Keratinocyte (primary cell): ENCODE data around the gene SERTAD1. TPM values are rescaled to one million over a fixed set of nuclear protein-coding genes. Genes with fewer than 3 reads are reported as not detected.

Experiments
- DNase-seq: peaks from one replicate; pipeline ENCODE4 v3.0.0-alpha.2; 2011; ENCODE audit warnings: low read depth, missing footprints, low spot score
- FAIRE-seq: peaks from 2 replicates; lab custom pipeline; 2011; peaks lifted over from hg19 to GRCh38; lab: Jason Lieb, UNC
- H2AFZ ChIP-seq: 2 replicates; pipeline ENCODE4 v1.6.0; 2012; ENCODE audit warnings: low read length, control low read depth, inconsistent platforms; ENCODE audit not compliant: control insufficient read depth
- H3K27ac ChIP-seq: 2 replicates; pipeline ENCODE4 v1.5.1; 2011; ENCODE audit warnings: low read length; ENCODE audit not compliant: control insufficient read depth, insufficient read depth
- H3K27me3 ChIP-seq: 3 replicates; pipeline ENCODE4 v1.6.0; 2011; ENCODE audit warnings: low read length; ENCODE audit not compliant: control insufficient read depth, insufficient read depth; ENCODE audit errors: extremely low read depth
- H3K36me3 ChIP-seq, 2 experiments: 2 replicates in 1 of 2; 3 replicates in 1 of 2; pipeline ENCODE4 v1.5.1; 2011; ENCODE audit warnings: low read length in 2 of 2, mild to moderate bottlenecking in 1 of 2; ENCODE audit not compliant: control insufficient read depth in 2 of 2, insufficient read depth in 2 of 2; ENCODE audit errors: extremely low read depth in 1 of 2
- H3K4me1 ChIP-seq: 3 replicates; pipeline ENCODE4 v1.5.1; 2011; ENCODE audit warnings: low read length; ENCODE audit not compliant: control insufficient read depth, insufficient read depth; ENCODE audit errors: extremely low read depth
- H3K4me2 ChIP-seq: 3 replicates; pipeline ENCODE4 v1.6.0; 2011; ENCODE audit warnings: low read depth, low read length; ENCODE audit not compliant: control insufficient read depth, insufficient read depth; ENCODE audit errors: extremely low read depth
- H3K4me3 ChIP-seq, 3 experiments: fragments of 200-600 bp in 1 of 3; sonication (generic) in 1 of 3; 2 replicates in 2 of 3; 3 replicates in 1 of 3; pipeline ENCODE4 v1.5.1; 2011 to 2016; ENCODE audit warnings: low read length in 3 of 3, mild to moderate bottlenecking in 3 of 3, control low read depth in 2 of 3, inconsistent platforms in 1 of 3, low read depth in 1 of 3, mixed read lengths in 1 of 3, mixed run types in 1 of 3, moderate library complexity in 1 of 3; ENCODE audit not compliant: control insufficient read depth in 2 of 3, insufficient read depth in 2 of 3; ENCODE audit errors: extremely low read depth in 1 of 3
- H3K79me2 ChIP-seq: 2 replicates; pipeline ENCODE4 v1.6.0; 2012; ENCODE audit warnings: low read length; ENCODE audit not compliant: control insufficient read depth, insufficient read depth
- H3K9ac ChIP-seq: 3 replicates; pipeline ENCODE4 v1.6.0; 2011; ENCODE audit warnings: low read length; ENCODE audit not compliant: control insufficient read depth, insufficient read depth; ENCODE audit errors: extremely low read depth
- H3K9me1 ChIP-seq: 3 replicates; pipeline ENCODE4 v1.6.0; 2011; ENCODE audit warnings: low read length; ENCODE audit not compliant: control insufficient read depth, insufficient read depth; ENCODE audit errors: extremely low read depth
- H3K9me3 ChIP-seq: 2 replicates; pipeline ENCODE4 v1.5.1; 2012; ENCODE audit warnings: low read depth, low read length; ENCODE audit not compliant: control insufficient read depth
- H4K20me1 ChIP-seq: 3 replicates; pipeline ENCODE4 v1.6.0; 2011; ENCODE audit warnings: low read length; ENCODE audit not compliant: control insufficient read depth, insufficient read depth; ENCODE audit errors: extremely low read depth
- CTCF ChIP-seq, 3 experiments: IDR thresholded peaks in 1 of 3; conservative IDR thresholded peaks in 1 of 3; optimal IDR thresholded peaks in 1 of 3; 2 replicates in 2 of 3; 3 replicates in 1 of 3; pipeline versions ENCODE3 to v1.5.1; 2011; ENCODE audit warnings: low read length in 3 of 3, mild to moderate bottlenecking in 3 of 3, moderate library complexity in 2 of 3, control low read depth in 1 of 3, inconsistent platforms in 1 of 3; ENCODE audit not compliant: insufficient read depth in 2 of 3; ENCODE audit errors: extremely low read depth in 1 of 3
- EZH2 ChIP-seq: IDR thresholded peaks from one replicate; pipeline ENCODE4 v1.6.1; 2012; ENCODE audit warnings: inconsistent platforms, mild to moderate bottlenecking, low read length, moderate library complexity
- dilution Hi-C: fragments of 300-500 bp; cut with MboI; formaldehyde crosslinking; loops from one replicate; pipeline ENCODE4 v1.7.0; 2020; ENCODE audit warnings: low sequenced_read_pairs; ENCODE audit not compliant: extremely low pct_ligation_motif_present
- polyA plus RNA-seq, 5 experiments: library from polyadenylated mRNA; depleted of rRNA in 3 of 5; stranded (reverse) in 3 of 5; stranded (forward) in 1 of 5; unstranded in 1 of 5; fragments of >200 nt; gene quantifications; 1 replicate in 1 of 5; 2 replicates in 3 of 5; 3 replicates in 1 of 5; pipeline versions ENCODE4 v1.2.1 to v1.2.3, GENCODE V29; 2011 to 2012; ENCODE audit warnings: missing spikeins in 2 of 5, low read depth in 1 of 5, low replicate concordance in 1 of 5

The SERTAD1 gene
- polyA plus RNA-seq, 1 donor (not counting 4 experiments of a cell fraction or from before 2014, with no cell fraction given), result 9.5 TPM

GRCh38 chr19:40466219-40466984 is 40.6 kb upstream of the SERTAD1 start:
- DNase-seq (no peak), FAIRE-seq (no peak)
- Histone ChIP-seq H3K9me1 (no peaks in the 10 kb centered on the region), H3K4me2 (peak overlapping the region; percentile 93), H3K9me3 (no peaks in the 10 kb centered on the region), H3K79me2 (no peaks in the 10 kb centered on the region), H3K4me3 (peak overlapping the region; percentile 50 to 86 (median 82)), H3K27me3 (peaks cover 7% of the 10 kb centered on the region), H3K27ac (no peak overlapping the region), H3K4me1 (peaks cover 27% of the 10 kb centered on the region), H4K20me1 (no peaks in the 10 kb centered on the region), H3K9ac (peak overlapping the region; percentile 88), H2AFZ (peak overlapping the region; percentile 80), H3K36me3 (no peaks in the 10 kb centered on the region)
- dilution Hi-C loops, result no loop called here
- TF ChIP-seq EZH2, result peak; percentile 93
- no peak for TF ChIP-seq CTCF (optimal IDR thresholded peaks at IDR 0.05 in 1 of 3, IDR thresholded peaks at IDR 0.05 in 1 of 3, conservative IDR thresholded peaks at IDR 0.05 in 1 of 3; ENCODE audit: extremely low read depth in 1 of 3, insufficient read depth in 2 of 3, low read length in 3 of 3)

- no peaks in the 10 kb centered on the region for H4K20me1 ChIP-seq
- no peaks in the 10 kb centered on the region for H3K9me1 ChIP-seq
- H3K9ac ChIP-seq, result peak within 1 kb of the TSS; percentile 88
- no peaks in the 10 kb centered on the region for H3K9me3 ChIP-seq
- DNase-seq, result peak; percentile 97
- peaks cover 7% of the 10 kb centered on the region for H3K27me3 ChIP-seq
- peak within 1 kb of the TSS; percentile 82 to 94 (median 86) for H3K4me3 ChIP-seq
- H3K36me3 ChIP-seq, result no peaks in the 10 kb centered on the region
- H2AFZ ChIP-seq, result peak within 1 kb of the TSS; percentile 90
- no peaks in the 10 kb centered on the region for H3K79me2 ChIP-seq
- TF ChIP-seq EZH2, result no peak
- TF ChIP-seq CTCF (optimal IDR thresholded peaks at IDR 0.05 in 1 of 3, IDR thresholded peaks at IDR 0.05 in 1 of 3, conservative IDR thresholded peaks at IDR 0.05 in 1 of 3; ENCODE audit: extremely low read depth in 1 of 3, insufficient read depth in 2 of 3, low read length in 3 of 3), result no peak
- peak within 1 kb of the TSS; percentile 93 for H3K4me2 ChIP-seq
- dilution Hi-C loops, result no loop called here
- peak; percentile 56 for FAIRE-seq
- H3K4me1 ChIP-seq, result peaks cover 27% of the 10 kb centered on the region
- peak within 1 kb of the TSS; percentile 81 for H3K27ac ChIP-seq
Measured at GRCh38 chr19:40465557-40466218, 39.9 kb upstream of the SERTAD1 start, which contains the start of gene BLVRB. Gene BLVRB (minus strand): TSS chr19:40465745. CDS start chr19:40465688, 57 bp downstream.
